ENCODE measurements around the gene ATP6V1G1.
"Not testable (repeated sequence)": the region's sequence is repeated elsewhere in the genome, so short reads cannot be mapped to it uniquely, and the experiment has no call there.

ATP6V1G1 gene

DNA sequence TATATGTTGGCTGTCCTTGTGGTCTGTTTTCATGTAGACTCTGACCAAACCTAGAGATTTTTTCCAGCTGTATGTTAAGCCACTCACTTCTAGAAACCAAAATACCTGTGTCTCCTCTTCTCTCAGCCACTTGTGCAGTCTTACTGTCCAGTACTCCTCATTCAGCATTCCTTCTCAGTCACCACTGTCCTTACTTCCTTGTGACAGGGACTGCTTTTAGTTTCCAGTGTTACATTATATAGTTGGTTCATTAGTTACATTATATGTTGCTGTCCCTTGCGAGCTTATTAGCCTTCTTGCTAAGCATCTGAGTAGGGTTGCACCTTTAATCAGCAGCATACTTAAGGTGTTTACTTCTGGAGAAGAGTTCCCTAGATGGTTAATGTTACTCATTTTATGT, 4.3 kb downstream of the ATP6V1G1 start:
- no peak for DNase-seq (ENCODE audit: low read depth)
- H3K4me3 ChIP-seq (ENCODE audit: low read depth, low read length), result no peak overlapping the region; the same call in 1 of the 2 replicates
- no peak for TF ChIP-seq CTCF (IDR thresholded peaks at IDR 0.05; ENCODE audit: low read depth, low read length, missing control alignments)

- DNase-seq (ENCODE audit: low read depth), result no peak
- no peak overlapping the region for H3K4me3 ChIP-seq (ENCODE audit: low read depth, low read length)
- peak; percentile 29 for TF ChIP-seq CTCF (IDR thresholded peaks at IDR 0.05; ENCODE audit: low read depth, low read length, missing control alignments)
Measured at GRCh38 chr9:114592356-114592755, 4.8 kb downstream of the ATP6V1G1 start.

DNA sequence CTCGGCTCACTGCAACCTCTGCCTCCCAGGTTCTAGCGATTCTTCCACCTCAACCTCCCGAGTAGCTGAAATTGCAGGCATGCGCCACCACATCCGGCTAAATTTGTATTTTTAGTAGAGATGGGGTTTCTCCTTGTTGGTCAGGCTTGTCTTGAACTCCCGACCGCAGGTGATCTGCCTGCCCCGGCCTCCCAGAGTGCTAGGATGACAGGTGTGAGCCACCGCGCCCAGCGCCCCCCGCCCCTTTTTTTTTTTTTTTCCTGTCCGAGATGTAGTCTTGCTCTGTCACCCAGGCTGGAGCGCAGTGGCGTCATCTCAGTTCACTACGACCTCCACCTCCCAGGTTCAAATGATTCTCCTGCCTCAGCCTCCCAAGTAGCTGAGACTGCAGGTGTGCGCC, 6.6 kb downstream of the ATP6V1G1 start:
- H3K4me3 ChIP-seq (ENCODE audit: low read depth, low read length), result no peak overlapping the region
- TF ChIP-seq CTCF (IDR thresholded peaks at IDR 0.05; ENCODE audit: low read depth, low read length, missing control alignments), result no peak
- DNase-seq (ENCODE audit: low read depth), result no peak

DNA sequence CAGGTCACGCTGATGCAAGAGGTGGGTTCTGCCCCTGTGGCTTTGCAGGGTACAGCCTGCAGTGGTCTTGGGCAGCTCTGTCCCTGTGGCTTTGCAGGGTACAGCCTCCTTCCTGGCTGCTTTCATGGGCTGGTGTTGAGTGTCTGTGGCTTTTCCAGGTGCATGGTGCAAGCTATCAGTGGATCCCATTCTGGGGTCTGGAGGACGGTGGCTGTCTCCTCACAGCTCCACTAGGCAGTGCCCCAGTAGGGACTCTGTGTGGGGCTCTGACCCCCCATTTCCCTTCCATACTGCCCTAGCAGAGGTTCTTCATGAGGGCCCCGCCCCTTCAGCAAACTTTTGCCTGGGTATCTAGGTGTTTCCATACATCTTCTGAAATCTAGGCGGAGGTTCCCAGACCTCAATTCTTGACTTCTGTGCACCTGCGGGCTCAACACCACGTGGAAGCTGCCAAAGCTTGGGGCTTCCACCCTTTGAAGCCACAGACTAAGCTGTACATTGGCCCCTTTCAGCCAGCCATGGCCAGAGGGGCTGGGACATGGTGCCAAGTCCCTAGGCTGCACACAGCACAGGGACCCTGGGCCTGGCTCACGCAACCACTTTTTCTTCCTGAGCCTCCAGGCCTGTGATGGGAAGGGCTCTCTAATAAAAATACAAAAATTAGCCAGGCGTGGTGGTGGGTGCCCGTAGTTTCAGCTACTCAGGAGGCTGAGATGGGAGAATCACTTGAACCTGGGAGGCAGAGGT, 13.1 kb downstream of the ATP6V1G1 start:
- H3K4me3 ChIP-seq (ENCODE audit: low read depth, low read length); DNase-seq (ENCODE audit: low read depth): not testable (repeated sequence)

GRCh38 chr9:114601787-114602186, 14.2 kb downstream of the ATP6V1G1 start:
- not testable (repeated sequence) for DNase-seq (ENCODE audit: low read depth); H3K4me3 ChIP-seq (ENCODE audit: low read depth, low read length)

DNA sequence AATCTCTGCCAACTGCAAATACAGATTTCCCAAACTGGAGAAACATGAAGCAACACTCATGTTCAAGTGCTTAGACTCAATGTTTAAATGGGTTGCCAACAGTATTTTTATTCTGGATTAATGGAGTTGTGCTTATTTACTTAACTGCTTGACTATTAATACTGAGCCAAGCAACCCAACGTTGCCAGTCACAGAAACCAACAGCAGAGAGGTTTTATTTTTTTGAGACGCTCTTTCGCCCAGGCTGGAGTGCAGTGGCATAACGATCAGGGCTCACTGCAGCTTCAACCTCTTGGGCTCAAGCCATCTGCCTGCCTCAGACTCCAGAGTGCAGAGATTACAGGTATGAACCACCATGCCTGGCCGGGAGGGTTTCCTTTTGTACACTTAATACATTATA, 15.1 kb downstream of the ATP6V1G1 start:
- H3K4me3 ChIP-seq (ENCODE audit: low read depth, low read length), result no peak overlapping the region
- no peak for TF ChIP-seq CTCF (IDR thresholded peaks at IDR 0.05; ENCODE audit: low read depth, low read length, missing control alignments)

GRCh38 chr9:114603248-114603647, 15.7 kb downstream of the ATP6V1G1 start:
- no peak for DNase-seq (ENCODE audit: low read depth)
- no peak overlapping the region for H3K4me3 ChIP-seq (ENCODE audit: low read depth, low read length)
- TF ChIP-seq CTCF (IDR thresholded peaks at IDR 0.05; ENCODE audit: low read depth, low read length, missing control alignments), result no peak

More for the DNA sequence above, 15.1 kb downstream of the ATP6V1G1 start:
- no peak for DNase-seq (ENCODE audit: low read depth)

- TF ChIP-seq CTCF (IDR thresholded peaks at IDR 0.05; ENCODE audit: low read depth, low read length, missing control alignments), result no peak
- no peak for DNase-seq (ENCODE audit: low read depth)
Measured at GRCh38 chr9:114604989-114605388, 17.4 kb downstream of the ATP6V1G1 start.

More at GRCh38 chr9:114604989-114605388, 17.4 kb downstream of the ATP6V1G1 start:
- no peak overlapping the region for H3K4me3 ChIP-seq (ENCODE audit: low read depth, low read length)
